ENCODE results near the gene GARS1.

GARS1 gene

GRCh38 chr7:30613366-30614325, 19.0 kb downstream of the GARS1 start:
- H3K27ac ChIP-seq (ENCODE audit: extremely low read depth, low read depth, low read length) = no peak overlapping the region

DNA sequence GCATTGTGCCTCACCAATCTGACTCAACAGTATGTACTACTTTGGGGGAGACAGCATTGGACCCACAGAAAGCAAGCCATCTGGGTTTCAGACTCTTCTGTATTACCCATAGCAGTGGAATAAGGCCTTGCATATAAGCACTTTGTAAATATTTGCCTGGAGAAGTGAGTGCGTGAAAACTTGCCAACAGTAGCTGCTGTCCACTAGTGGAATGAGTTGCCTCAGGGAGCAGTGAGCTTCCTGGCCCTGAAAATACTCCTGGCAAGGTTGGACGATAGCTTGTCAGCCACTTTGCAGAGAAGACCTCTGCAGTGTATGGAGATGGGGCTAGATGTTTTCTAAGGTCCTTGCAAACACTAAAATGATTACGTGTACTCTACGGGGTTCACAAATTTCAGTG, 21.6 kb downstream of the GARS1 start:
- Histone ChIP-seq H3K9me3 (ENCODE audit: control insufficient read depth, insufficient read depth, low read depth, low read length) (no peaks in the 10 kb centered on the region), H3K27ac (ENCODE audit: extremely low read depth, low read depth, low read length) (no peak overlapping the region), H3K4me1 (ENCODE audit: control insufficient read depth, insufficient read depth, low read length) (no peaks in the 10 kb centered on the region), H3K4me3 (ENCODE audit: low read depth, low read length) (no peak overlapping the region), H3K36me3 (ENCODE audit: control insufficient read depth in 2 of 2, insufficient read depth in 1 of 2, low read length in 2 of 2) (peaks cover 39 to 74% of the 10 kb centered on the region in 2 experiments)
- TF ChIP-seq ZNF555 (tag by site-specific recombination; conservative IDR thresholded peaks at IDR 0.05) (no peak), ZNF571 (tag by site-specific recombination; IDR thresholded peaks at IDR 0.05) (no peak), ZNF580 (tag by site-specific recombination; IDR thresholded peaks at IDR 0.05) (no peak), MZF1 (tag by site-specific recombination; IDR thresholded peaks at IDR 0.05; ENCODE audit: borderline replicate concordance) (no peak), ZNF48 (tag by site-specific recombination; IDR thresholded peaks at IDR 0.05) (no peak), ZNF354C (tag by site-specific recombination; IDR thresholded peaks at IDR 0.05; ENCODE audit: borderline replicate concordance, low read depth) (no peak), ZNF19 (tag by site-specific recombination; IDR thresholded peaks at IDR 0.05; ENCODE audit: low read depth) (no peak), ZNF624 (tag by site-specific recombination; IDR thresholded peaks at IDR 0.05) (no peak), HOXC10 (CRISPR knock-in tag; IDR thresholded peaks at IDR 0.05) (no peak), ZNF10 (tag by site-specific recombination; IDR thresholded peaks at IDR 0.05) (no peak)
- CTCF ChIA-PET = no interaction called here
- POLR2A ChIA-PET = no interaction called here

More at GRCh38 chr7:30613366-30614325, 19.0 kb downstream of the GARS1 start:
- POLR2A ChIA-PET = interaction anchor here (1.4 kb wide), 1 partner anchor 20 kb away, joined by 3 read pairs; no protein-coding TSS in a partner anchor
- TF ChIP-seq ZNF324 (tag by site-specific recombination; IDR thresholded peaks at IDR 0.05) (no peak), ZNF350 (tag by site-specific recombination; IDR thresholded peaks at IDR 0.05) (no peak), ZNF692 (tag by site-specific recombination; IDR thresholded peaks at IDR 0.05) (no peak), ZNF112 (tag by site-specific recombination; IDR thresholded peaks at IDR 0.05) (no peak), ZNF416 (tag by site-specific recombination; IDR thresholded peaks at IDR 0.05) (no peak), GFI1B (tag by site-specific recombination; IDR thresholded peaks at IDR 0.05) (no peak), ZNF473 (tag by site-specific recombination; IDR thresholded peaks at IDR 0.05) (no peak), HOXA7 (CRISPR knock-in tag; IDR thresholded peaks at IDR 0.05; ENCODE audit: borderline replicate concordance) (no peak), WT1 (tag by site-specific recombination; IDR thresholded peaks at IDR 0.05) (no peak), ZNF530 (tag by site-specific recombination; IDR thresholded peaks at IDR 0.05; ENCODE audit: low read depth) (no peak), MEIS1 (CRISPR knock-in tag; IDR thresholded peaks at IDR 0.05; ENCODE audit: borderline replicate concordance) (no peak), KLF9 (tag by site-specific recombination; IDR thresholded peaks at IDR 0.05; ENCODE audit: low read depth) (no peak)
- no peaks in the 10 kb centered on the region for H3K4me1 ChIP-seq (ENCODE audit: control insufficient read depth, insufficient read depth, low read length)
- H3K36me3 ChIP-seq (ENCODE audit: control insufficient read depth in 2 of 2, insufficient read depth in 1 of 2, low read length in 2 of 2) = peaks cover 39 to 70% of the 10 kb centered on the region in 2 experiments
- H3K4me3 ChIP-seq (ENCODE audit: low read depth, low read length) = no peak overlapping the region
- CTCF ChIA-PET = interaction anchor here (0.6 to 1.5 kb wide), 6 partner anchors 14 to 465 kb away, joined by 3 to 4 read pairs (median 4); no protein-coding TSS in a partner anchor
- no peaks in the 10 kb centered on the region for H3K9me3 ChIP-seq (ENCODE audit: control insufficient read depth, insufficient read depth, low read depth, low read length)
